KMS-11 (cell line): Measurements from ENCODE around the gene RTBDN.

ENCODE experiments used
- H2AFZ ChIP-seq: fragments of 200-600 bp; sonication (generic); 2 replicates; pipeline ENCODE4 v1.6.1; 2016; ENCODE audit warnings: antibody characterized with exemption, mixed run types, low read depth
- H3K27ac ChIP-seq: fragments of 200-600 bp; sonication (generic); 2 replicates; pipeline ENCODE4 v1.6.1; 2016; ENCODE audit warnings: mild to moderate bottlenecking, mixed run types
- H3K27me3 ChIP-seq: fragments of 200-600 bp; sonication (generic); 2 replicates; pipeline ENCODE4 v1.6.1; 2017; ENCODE audit warnings: mild to moderate bottlenecking, low read depth, mixed run types, moderate library complexity; ENCODE audit not compliant: insufficient read depth
- H3K36me3 ChIP-seq: fragments of 200-600 bp; sonication (generic); 2 replicates; pipeline ENCODE4 v1.6.1; 2017; ENCODE audit warnings: mild to moderate bottlenecking, mixed run types; ENCODE audit not compliant: insufficient read depth
- H3K4me1 ChIP-seq: fragments of 200-600 bp; sonication (generic); 2 replicates; pipeline ENCODE4 v1.6.1; 2016; ENCODE audit warnings: mild to moderate bottlenecking, low read depth, mixed run types; ENCODE audit not compliant: poor library complexity, severe bottlenecking
- H3K4me2 ChIP-seq: fragments of 200-600 bp; sonication (generic); 2 replicates; pipeline ENCODE4 v1.7.0; 2016; ENCODE audit warnings: mild to moderate bottlenecking, mixed run types
- H3K4me3 ChIP-seq: fragments of 200-600 bp; sonication (generic); IDR thresholded peaks from 2 replicates; pipeline ENCODE4 v1.6.1; 2017; ENCODE audit warnings: low read depth, low read length, mixed read lengths; ENCODE audit not compliant: insufficient read depth
- H3K79me2 ChIP-seq: fragments of 200-600 bp; sonication (generic); 2 replicates; pipeline ENCODE4 v1.6.1; 2016; ENCODE audit warnings: low read depth, mixed run types; ENCODE audit not compliant: insufficient read depth
- H3K9ac ChIP-seq: fragments of 200-600 bp; sonication (generic); 2 replicates; pipeline ENCODE4 v1.6.1; 2016; ENCODE audit warnings: mild to moderate bottlenecking, mixed run types
- H4K20me1 ChIP-seq: fragments of 200-600 bp; sonication (generic); 2 replicates; pipeline ENCODE4 v1.6.1; 2016; ENCODE audit warnings: mild to moderate bottlenecking, mixed run types; ENCODE audit not compliant: insufficient read depth
- TF ChIP-seq, protein P1 (sequence below): fragments of 200-600 bp; sonication (generic); conservative IDR thresholded peaks from 2 replicates; pipeline ENCODE4 v1.6.1; 2017; ENCODE audit warnings: low read depth, mild to moderate bottlenecking, antibody characterized with exemption, low read length, moderate library complexity, mixed read lengths

The RTBDN gene

DNA sequence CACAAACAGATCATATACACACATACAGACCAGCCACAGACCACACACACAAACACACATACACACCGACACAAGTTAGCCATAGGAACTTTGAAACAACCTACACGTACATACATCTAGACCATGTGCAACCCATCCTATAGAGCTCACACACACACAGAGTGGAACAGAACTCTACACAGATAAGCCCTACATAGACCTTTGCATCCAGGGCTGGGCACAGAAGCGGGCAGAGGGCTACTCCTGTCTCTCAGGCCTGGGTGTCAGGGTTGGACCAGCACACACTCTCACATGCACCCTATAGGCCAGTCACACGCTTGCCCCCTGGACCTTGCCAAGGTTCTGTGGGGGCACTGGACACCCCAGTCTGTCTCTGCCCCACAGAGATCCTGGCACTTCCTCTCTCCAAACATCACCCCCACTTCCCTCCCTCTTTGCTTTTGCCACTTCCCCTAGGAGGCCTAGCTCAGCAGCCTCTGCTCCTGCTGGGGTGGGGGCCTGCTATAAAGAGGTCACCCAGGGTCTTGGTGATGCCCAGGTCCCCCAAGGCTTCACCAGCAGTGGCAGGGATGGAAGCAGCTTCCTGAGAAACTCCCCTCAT lies 48.8 kb downstream of the RTBDN start:
- Histone ChIP-seq H3K27ac (peak overlapping the region; percentile 28; the same call in 1 of the 2 replicates), H3K4me1 (peaks cover 56% of the 10 kb centered on the region), H2AFZ (no peak overlapping the region), H3K79me2 (no peaks in the 10 kb centered on the region), H3K4me2 (no peak overlapping the region), H3K9ac (no peak overlapping the region), H4K20me1 (no peaks in the 10 kb centered on the region), H3K36me3 (no peaks in the 10 kb centered on the region), H3K27me3 (no peaks in the 10 kb centered on the region), H3K4me3 (no peak overlapping the region)
- TF ChIP-seq, protein P1, sequence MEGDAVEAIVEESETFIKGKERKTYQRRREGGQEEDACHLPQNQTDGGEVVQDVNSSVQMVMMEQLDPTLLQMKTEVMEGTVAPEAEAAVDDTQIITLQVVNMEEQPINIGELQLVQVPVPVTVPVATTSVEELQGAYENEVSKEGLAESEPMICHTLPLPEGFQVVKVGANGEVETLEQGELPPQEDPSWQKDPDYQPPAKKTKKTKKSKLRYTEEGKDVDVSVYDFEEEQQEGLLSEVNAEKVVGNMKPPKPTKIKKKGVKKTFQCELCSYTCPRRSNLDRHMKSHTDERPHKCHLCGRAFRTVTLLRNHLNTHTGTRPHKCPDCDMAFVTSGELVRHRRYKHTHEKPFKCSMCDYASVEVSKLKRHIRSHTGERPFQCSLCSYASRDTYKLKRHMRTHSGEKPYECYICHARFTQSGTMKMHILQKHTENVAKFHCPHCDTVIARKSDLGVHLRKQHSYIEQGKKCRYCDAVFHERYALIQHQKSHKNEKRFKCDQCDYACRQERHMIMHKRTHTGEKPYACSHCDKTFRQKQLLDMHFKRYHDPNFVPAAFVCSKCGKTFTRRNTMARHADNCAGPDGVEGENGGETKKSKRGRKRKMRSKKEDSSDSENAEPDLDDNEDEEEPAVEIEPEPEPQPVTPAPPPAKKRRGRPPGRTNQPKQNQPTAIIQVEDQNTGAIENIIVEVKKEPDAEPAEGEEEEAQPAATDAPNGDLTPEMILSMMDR: no peak

DNA sequence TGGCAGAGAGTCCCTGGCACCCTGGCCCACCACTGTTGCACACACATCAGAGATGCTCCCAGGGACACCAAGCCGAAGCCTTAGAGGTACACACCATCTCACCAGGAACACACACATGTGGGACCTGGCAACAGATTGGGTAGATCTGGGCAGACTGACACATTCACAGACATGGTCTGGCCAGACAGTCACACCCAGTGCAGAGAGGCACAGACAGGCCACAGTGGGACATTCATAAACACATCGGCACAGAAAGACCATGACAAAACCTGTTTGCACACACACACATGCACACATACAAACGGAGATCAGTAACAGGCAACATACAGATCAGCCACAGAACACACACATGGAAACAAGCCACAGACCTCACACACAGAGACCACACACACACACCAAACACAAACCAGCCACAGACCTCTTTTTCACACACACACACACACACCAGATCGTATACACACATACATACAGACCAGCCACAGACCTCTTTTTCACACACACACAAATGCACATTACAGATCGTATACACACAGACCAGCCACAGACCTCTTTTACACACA lies 49.4 kb downstream of the RTBDN start:
- Histone ChIP-seq H2AFZ (no peak overlapping the region), H3K9ac (no peak overlapping the region), H3K4me2 (no peak overlapping the region), H4K20me1 (no peaks in the 10 kb centered on the region), H3K4me3 (no peak overlapping the region), H3K79me2 (no peaks in the 10 kb centered on the region), H3K4me1 (peaks cover 52% of the 10 kb centered on the region), H3K27me3 (no peaks in the 10 kb centered on the region), H3K27ac (0 out of 2 replicates have a peak overlapping the region, but pooled peaks have one; percentile 28), H3K36me3 (no peaks in the 10 kb centered on the region)
- TF ChIP-seq, protein P1: no peak

DNA sequence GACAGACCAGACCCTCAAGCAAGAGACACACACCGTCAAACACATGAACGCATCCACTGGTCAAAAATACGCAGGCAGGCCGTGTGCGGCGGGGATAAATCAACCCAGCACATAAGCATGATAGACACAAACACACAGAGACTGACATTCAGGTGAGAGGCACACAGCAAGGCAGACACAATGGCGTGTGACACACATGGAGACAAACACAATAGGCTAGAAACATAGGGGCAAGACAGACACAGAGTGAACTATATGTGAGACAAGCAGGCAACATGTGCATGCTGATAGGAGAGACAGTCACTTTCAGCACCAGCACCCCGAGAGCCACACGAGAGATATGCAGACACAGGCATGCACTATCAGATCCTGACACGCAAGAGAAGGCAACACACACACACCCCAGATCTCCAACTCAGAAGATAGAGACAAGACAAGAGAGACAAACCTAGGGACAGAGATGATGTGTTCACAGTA lies 49.9 kb downstream of the RTBDN start:
- H3K4me2 ChIP-seq: no peak overlapping the region
- H2AFZ ChIP-seq: no peak overlapping the region
- TF ChIP-seq, protein P1: no peak
- no peak overlapping the region for H3K27ac ChIP-seq
- no peaks in the 10 kb centered on the region for H3K79me2 ChIP-seq
- no peak overlapping the region for H3K9ac ChIP-seq
- no peaks in the 10 kb centered on the region for H3K27me3 ChIP-seq
- no peak overlapping the region for H3K4me3 ChIP-seq
- no peaks in the 10 kb centered on the region for H4K20me1 ChIP-seq
- H3K36me3 ChIP-seq: no peaks in the 10 kb centered on the region
- H3K4me1 ChIP-seq: peaks cover 52% of the 10 kb centered on the region

DNA sequence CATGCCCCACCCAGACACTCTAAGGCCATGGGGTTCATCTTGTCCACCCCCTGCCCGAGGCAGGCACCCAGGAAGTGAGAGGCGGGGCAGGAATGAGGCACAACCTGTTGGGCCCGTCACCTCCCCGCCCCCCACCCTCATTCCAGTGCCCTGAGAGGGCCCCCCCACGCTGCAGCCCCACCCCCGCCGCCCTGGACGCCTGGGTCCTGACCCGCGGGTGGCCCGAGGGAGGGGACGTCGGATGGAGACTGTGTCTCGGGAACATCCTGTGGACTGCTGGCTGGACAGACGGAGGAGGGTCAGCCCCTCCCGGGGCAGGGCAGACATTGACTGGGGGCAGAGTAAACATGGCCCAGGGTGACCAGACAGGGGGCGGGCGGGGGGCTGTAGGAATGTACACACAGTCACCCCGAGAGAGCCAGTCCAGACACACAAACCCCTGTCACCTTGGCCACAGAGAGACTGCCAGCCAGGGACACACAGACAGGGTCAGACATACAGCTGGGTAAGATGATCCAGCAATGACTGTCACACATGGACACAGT lies 50.5 kb downstream of the RTBDN start:
- Histone ChIP-seq H3K4me2 (no peak overlapping the region), H3K79me2 (no peaks in the 10 kb centered on the region), H4K20me1 (no peaks in the 10 kb centered on the region), H3K27ac (no peak overlapping the region), H3K9ac (no peak overlapping the region), H3K4me1 (peaks cover 52% of the 10 kb centered on the region), H3K4me3 (no peak overlapping the region), H2AFZ (no peak overlapping the region), H3K36me3 (no peaks in the 10 kb centered on the region), H3K27me3 (no peaks in the 10 kb centered on the region)
- TF ChIP-seq, protein P1: no peak
